Spleen (tissue), 7 donors: ENCODE results near the gene MRAS.
"Not testable (repeated sequence)": the region's sequence is repeated elsewhere in the genome, so short reads cannot be mapped to it uniquely, and the experiment has no call there.

Experiments used
- POLR2A ChIP-seq, 3 donors: fragments of 450-650 bp; IDR thresholded peaks; one replicate each; pipeline ENCODE4 v1.5.1; 2017; ENCODE audit warnings: antibody characterized with exemption in 3 of 3, mild to moderate bottlenecking in 1 of 3
- POLR2AphosphoS5 ChIP-seq, 3 donors: sonication (generic); formaldehyde crosslinking; IDR thresholded peaks; one replicate each; pipeline ENCODE4 v1.5.1; 2017; ENCODE audit warnings: antibody characterized with exemption in 3 of 3
- TF ChIP-seq, protein P1 (sequence below), 11 experiments: fragments of 200-600 bp in 7 of 11; fragments of 450-650 bp in 4 of 11; sonication (generic) in 4 of 11; IDR thresholded peaks in 8 of 11; conservative IDR thresholded peaks in 3 of 11; 1 replicate in 7 of 11; 2 replicates in 4 of 11; pipeline versions ENCODE4 v1.4.0 to v1.8.0; 2016 to 2021; ENCODE audit warnings: antibody characterized with exemption in 11 of 11, inconsistent platforms in 4 of 11, mild to moderate bottlenecking in 1 of 11
- donor health status: DM: no; HTN: no; CAD: no; lungs with moderate emphysema.
- donor health status: DM: no; HTN: no; CAD: no.
- donor health status: DM: no; HTN: no; CAD: no.

DNA sequence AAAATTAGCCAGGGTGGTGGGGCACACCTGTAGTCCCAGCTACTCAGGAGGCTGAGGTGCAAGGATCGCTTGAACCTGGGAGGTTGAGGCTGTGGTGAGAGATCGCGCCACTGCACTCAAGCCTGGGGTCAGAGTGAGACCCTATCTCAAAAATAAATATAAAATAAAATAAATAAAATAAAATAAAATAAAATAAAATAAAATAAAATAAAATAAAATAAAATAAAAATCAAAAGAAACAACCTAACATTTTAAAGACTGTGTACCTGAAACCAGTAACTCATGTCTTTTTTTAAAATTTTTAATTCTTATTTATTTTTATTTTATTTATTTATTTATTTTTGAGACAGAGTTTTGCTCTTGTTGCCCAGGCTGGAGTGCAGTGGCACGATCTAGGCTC, 78.4 kb downstream of the MRAS start:
- TF ChIP-seq, protein P1, sequence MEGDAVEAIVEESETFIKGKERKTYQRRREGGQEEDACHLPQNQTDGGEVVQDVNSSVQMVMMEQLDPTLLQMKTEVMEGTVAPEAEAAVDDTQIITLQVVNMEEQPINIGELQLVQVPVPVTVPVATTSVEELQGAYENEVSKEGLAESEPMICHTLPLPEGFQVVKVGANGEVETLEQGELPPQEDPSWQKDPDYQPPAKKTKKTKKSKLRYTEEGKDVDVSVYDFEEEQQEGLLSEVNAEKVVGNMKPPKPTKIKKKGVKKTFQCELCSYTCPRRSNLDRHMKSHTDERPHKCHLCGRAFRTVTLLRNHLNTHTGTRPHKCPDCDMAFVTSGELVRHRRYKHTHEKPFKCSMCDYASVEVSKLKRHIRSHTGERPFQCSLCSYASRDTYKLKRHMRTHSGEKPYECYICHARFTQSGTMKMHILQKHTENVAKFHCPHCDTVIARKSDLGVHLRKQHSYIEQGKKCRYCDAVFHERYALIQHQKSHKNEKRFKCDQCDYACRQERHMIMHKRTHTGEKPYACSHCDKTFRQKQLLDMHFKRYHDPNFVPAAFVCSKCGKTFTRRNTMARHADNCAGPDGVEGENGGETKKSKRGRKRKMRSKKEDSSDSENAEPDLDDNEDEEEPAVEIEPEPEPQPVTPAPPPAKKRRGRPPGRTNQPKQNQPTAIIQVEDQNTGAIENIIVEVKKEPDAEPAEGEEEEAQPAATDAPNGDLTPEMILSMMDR (IDR thresholded peaks at IDR 0.05 in 8 of 11, conservative IDR thresholded peaks at IDR 0.05 in 3 of 11), result not testable (repeated sequence)
- not testable (repeated sequence) for TF ChIP-seq POLR2A, POLR2AphosphoS5 (IDR thresholded peaks at IDR 0.05)
